MM.1S (cell line): Measurements from ENCODE around the gene ENOSF1.

Experiments used
- EZH2 ChIP-seq: fragments of 300-600 bp; sonication (generic); optimal IDR thresholded peaks from 2 replicates; pipeline ENCODE3; 2017; ENCODE audit warnings: low read depth, mild to moderate bottlenecking, antibody characterized with exemption, low read length, mixed read lengths
- EZH2phosphoT487 ChIP-seq: fragments of 300-600 bp; sonication (generic); IDR thresholded peaks from 2 replicates; pipeline ENCODE4 v1.6.1; 2018; ENCODE audit warnings: antibody characterized with exemption, low read length
- TF ChIP-seq, protein P1 (sequence below): fragments of 300-600 bp; sonication (generic); IDR thresholded peaks from 2 replicates; pipeline ENCODE4 v1.5.1; 2016; ENCODE audit warnings: antibody characterized with exemption, low read length, mixed read lengths

- TF ChIP-seq EZH2 (no peak), EZH2phosphoT487 (no peak)
- TF ChIP-seq, protein P1, sequence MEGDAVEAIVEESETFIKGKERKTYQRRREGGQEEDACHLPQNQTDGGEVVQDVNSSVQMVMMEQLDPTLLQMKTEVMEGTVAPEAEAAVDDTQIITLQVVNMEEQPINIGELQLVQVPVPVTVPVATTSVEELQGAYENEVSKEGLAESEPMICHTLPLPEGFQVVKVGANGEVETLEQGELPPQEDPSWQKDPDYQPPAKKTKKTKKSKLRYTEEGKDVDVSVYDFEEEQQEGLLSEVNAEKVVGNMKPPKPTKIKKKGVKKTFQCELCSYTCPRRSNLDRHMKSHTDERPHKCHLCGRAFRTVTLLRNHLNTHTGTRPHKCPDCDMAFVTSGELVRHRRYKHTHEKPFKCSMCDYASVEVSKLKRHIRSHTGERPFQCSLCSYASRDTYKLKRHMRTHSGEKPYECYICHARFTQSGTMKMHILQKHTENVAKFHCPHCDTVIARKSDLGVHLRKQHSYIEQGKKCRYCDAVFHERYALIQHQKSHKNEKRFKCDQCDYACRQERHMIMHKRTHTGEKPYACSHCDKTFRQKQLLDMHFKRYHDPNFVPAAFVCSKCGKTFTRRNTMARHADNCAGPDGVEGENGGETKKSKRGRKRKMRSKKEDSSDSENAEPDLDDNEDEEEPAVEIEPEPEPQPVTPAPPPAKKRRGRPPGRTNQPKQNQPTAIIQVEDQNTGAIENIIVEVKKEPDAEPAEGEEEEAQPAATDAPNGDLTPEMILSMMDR: no peak
Observed at GRCh38 chr18:750456-750855, 38.0 kb upstream of the ENOSF1 start.
